Adrenal gland (tissue), 12 donors: ENCODE measurements around the gene SREK1IP1. TPM values are rescaled to one million over a fixed set of nuclear protein-coding genes. Genes with fewer than 3 reads are reported as not detected.

ENCODE experiments used
- DNase-seq, 7 donors: peaks; one replicate each; pipeline ENCODE4 v3.0.0-alpha.2; 2019 to 2020
- H3K27ac ChIP-seq, 5 donors: fragments of 200-600 bp; sonication (generic) in 4 of 5; 1 replicate in 3 of 5; 2 replicates in 2 of 5; pipeline versions ENCODE4 v1.5.1 to v1.8.0; 2016 to 2020; ENCODE audit warnings: mild to moderate bottlenecking in 1 of 5
- H3K27me3 ChIP-seq: fragments of 200-600 bp; 2 replicates; pipeline ENCODE4 v1.8.0; 2021
- H3K36me3 ChIP-seq, 2 donors: fragments of 200-600 bp; replicated peaks in 1 of 2; 1 replicate in 1 of 2; 2 replicates in 1 of 2; pipeline versions ENCODE4 v1.5.1 to v1.8.0; 2018 to 2022
- H3K4me1 ChIP-seq, 2 donors: fragments of 200-600 bp; replicated peaks in 1 of 2; 1 replicate in 1 of 2; 2 replicates in 1 of 2; pipeline versions ENCODE4 v1.5.1 to v1.8.0; 2018 to 2021
- H3K4me3 ChIP-seq, 4 donors: fragments of 200-600 bp; sonication (generic) in 3 of 4; one replicate each; pipeline ENCODE4 v1.5.1; 2016 to 2018
- H3K9me3 ChIP-seq, 3 donors: fragments of 200-600 bp; sonication (generic) in 1 of 3; replicated peaks in 1 of 3; 1 replicate in 2 of 3; 2 replicates in 1 of 3; pipeline versions ENCODE4 v1.5.1 to v1.8.0; 2016 to 2021
- POLR2A ChIP-seq, 2 donors: fragments of 450-650 bp; IDR thresholded peaks; one replicate each; pipeline ENCODE4 v1.6.1; 2017; ENCODE audit warnings: antibody characterized with exemption in 2 of 2, mild to moderate bottlenecking in 2 of 2, moderate library complexity in 1 of 2
- WGBS, 4 donors: extraction: QIAGEN DNeasy Blood & Tissue Kit in 2 of 4; methylation state at CpG; one replicate each; pipeline versions ENCODE4 v1.1.5 to v1.1.7; 2013 to 2017; 5-methylcytosine and 5-hydroxymethylcytosine counted together
- intact Hi-C, 2 donors: fragments of 100-400 bp; cut with DNase I; formaldehyde crosslinking; loops; one replicate each; pipeline versions ENCODE4 v1.14.1 to v1.15.0; 2022 to 2023
- polyA plus RNA-seq, 3 donors: library from polyadenylated mRNA; stranded (reverse); fragments of 200-250 nt in 2 of 3; fragments of 350-450 nt in 1 of 3; fragmentation: Illumina TruSeq in 1 of 3; extraction: RNeasy Lipid Tissue Mini Kit (QIAGEN cat#74804) in 1 of 3; gene quantifications; one replicate each; pipeline ENCODE4 v1.2.3, GENCODE V29; 2013 to 2014
- total RNA-seq, 9 donors: library from RNA; depleted of rRNA in 4 of 9; stranded (reverse); fragments of >200 nt in 4 of 9; fragments of 120-200 nt in 1 of 9; fragmentation: NEBNext Ultra II Directional in 1 of 9; extraction: Animal tissue kit (Norgen Biotek cat#: 25700) in 1 of 9; gene quantifications; one replicate each; pipeline versions ENCODE4 v1.1.0 to v1.2.4, GENCODE V29; 2013 to 2023
- TF ChIP-seq, protein P1 (sequence below), 6 experiments: fragments of 450-650 bp in 4 of 6; fragments of 200-600 bp in 2 of 6; sonication (generic) in 1 of 6; IDR thresholded peaks; 1 replicate in 5 of 6; 2 replicates in 1 of 6; pipeline versions ENCODE4 v1.5.1 to v1.8.0; 2016 to 2021; ENCODE audit warnings: antibody characterized with exemption in 6 of 6, mild to moderate bottlenecking in 2 of 6, moderate library complexity in 1 of 6
- donor health status: healthy with polysubstance abuse.
- donor health status: Bipolar disorder and iron deficiency.
- donor health status: DM: yes; HTN: yes; CAD: no.
- donor health status: DM: no; HTN: no; CAD: no.
- donor health status: DM: no; HTN: no; CAD: no.
- donor health status: DM: yes; HTN: yes; CAD: no.

SREK1IP1 gene
- total and polyA plus RNA-seq, 12 donors = 5.0 to 42.9 (median 16.8) TPM

GRCh38 chr5:64690104-64690416 lies 78.4 kb downstream of the SREK1IP1 start:
- no peak overlapping the region for H3K27ac ChIP-seq
- H3K36me3 ChIP-seq = no peaks in the 10 kb centered on the region
- intact Hi-C loops = no loop called here
- peaks cover 4 to 8% of the 10 kb centered on the region in 2 donors for H3K4me1 ChIP-seq
- DNase-seq = no peak
- H3K27me3 ChIP-seq = peaks cover 28% of the 10 kb centered on the region
- no peaks in the 10 kb centered on the region for H3K9me3 ChIP-seq
- peak overlapping the region in 1 of 4 donors; percentile 23 for H3K4me3 ChIP-seq
- TF ChIP-seq, protein P1, sequence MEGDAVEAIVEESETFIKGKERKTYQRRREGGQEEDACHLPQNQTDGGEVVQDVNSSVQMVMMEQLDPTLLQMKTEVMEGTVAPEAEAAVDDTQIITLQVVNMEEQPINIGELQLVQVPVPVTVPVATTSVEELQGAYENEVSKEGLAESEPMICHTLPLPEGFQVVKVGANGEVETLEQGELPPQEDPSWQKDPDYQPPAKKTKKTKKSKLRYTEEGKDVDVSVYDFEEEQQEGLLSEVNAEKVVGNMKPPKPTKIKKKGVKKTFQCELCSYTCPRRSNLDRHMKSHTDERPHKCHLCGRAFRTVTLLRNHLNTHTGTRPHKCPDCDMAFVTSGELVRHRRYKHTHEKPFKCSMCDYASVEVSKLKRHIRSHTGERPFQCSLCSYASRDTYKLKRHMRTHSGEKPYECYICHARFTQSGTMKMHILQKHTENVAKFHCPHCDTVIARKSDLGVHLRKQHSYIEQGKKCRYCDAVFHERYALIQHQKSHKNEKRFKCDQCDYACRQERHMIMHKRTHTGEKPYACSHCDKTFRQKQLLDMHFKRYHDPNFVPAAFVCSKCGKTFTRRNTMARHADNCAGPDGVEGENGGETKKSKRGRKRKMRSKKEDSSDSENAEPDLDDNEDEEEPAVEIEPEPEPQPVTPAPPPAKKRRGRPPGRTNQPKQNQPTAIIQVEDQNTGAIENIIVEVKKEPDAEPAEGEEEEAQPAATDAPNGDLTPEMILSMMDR (IDR thresholded peaks at IDR 0.05) = no peak
- TF ChIP-seq POLR2A (IDR thresholded peaks at IDR 0.05) = no peak
- 0 to 3% (median 2%) methylated on average over 9 of the region's 9 CpGs for WGBS, 4 donors

GRCh38 chr5:64688965-64689364 lies 79.5 kb downstream of the SREK1IP1 start:
- Histone ChIP-seq H3K9me3 (no peaks in the 10 kb centered on the region), H3K36me3 (no peaks in the 10 kb centered on the region), H3K27me3 (peaks cover 28% of the 10 kb centered on the region), H3K4me1 (peaks cover 4 to 8% of the 10 kb centered on the region in 2 donors), H3K27ac (no peak overlapping the region), H3K4me3 (no peak overlapping the region)
- 79 to 91% (median 82%) methylated on average over 3 of the region's 3 CpGs for WGBS, 4 donors
- TF ChIP-seq, protein P1 (IDR thresholded peaks at IDR 0.05) = no peak
- no peak for TF ChIP-seq POLR2A (IDR thresholded peaks at IDR 0.05)
- DNase-seq = no peak
- intact Hi-C loops = no loop called here

- Histone ChIP-seq H3K27ac (no peak overlapping the region), H3K4me3 (no peak overlapping the region), H3K4me1 (peaks cover 4 to 8% of the 10 kb centered on the region in 2 donors), H3K9me3 (no peaks in the 10 kb centered on the region), H3K36me3 (no peaks in the 10 kb centered on the region), H3K27me3 (peaks cover 28% of the 10 kb centered on the region)
- 66 to 80% (median 72%) methylated on average over 3 of the region's 3 CpGs for WGBS, 4 donors
- intact Hi-C loops = no loop called here
- DNase-seq = no peak
- no peak for TF ChIP-seq POLR2A (IDR thresholded peaks at IDR 0.05)
- TF ChIP-seq, protein P1 (IDR thresholded peaks at IDR 0.05) = no peak
Observed at GRCh38 chr5:64688391-64688790, 80.1 kb downstream of the SREK1IP1 start.

- TF ChIP-seq, protein P1 (IDR thresholded peaks at IDR 0.05) = no peak
- no peak for TF ChIP-seq POLR2A (IDR thresholded peaks at IDR 0.05)
- intact Hi-C loops = no loop called here
- 67 to 77% (median 73%) methylated on average over 5 of the region's 5 CpGs for WGBS, 4 donors
Observed at GRCh38 chr5:64685866-64686265, 82.6 kb downstream of the SREK1IP1 start.

More at GRCh38 chr5:64685866-64686265, 82.6 kb downstream of the SREK1IP1 start:
- Histone ChIP-seq H3K9me3 (no peaks in the 10 kb centered on the region), H3K36me3 (no peaks in the 10 kb centered on the region), H3K4me1 (peaks cover 4 to 8% of the 10 kb centered on the region in 2 donors), H3K4me3 (no peak overlapping the region), H3K27ac (no peak overlapping the region), H3K27me3 (peaks cover 22% of the 10 kb centered on the region)
- no peak for DNase-seq
